ENCODE results near the gene CD3E.

Gene CD3E

DNA sequence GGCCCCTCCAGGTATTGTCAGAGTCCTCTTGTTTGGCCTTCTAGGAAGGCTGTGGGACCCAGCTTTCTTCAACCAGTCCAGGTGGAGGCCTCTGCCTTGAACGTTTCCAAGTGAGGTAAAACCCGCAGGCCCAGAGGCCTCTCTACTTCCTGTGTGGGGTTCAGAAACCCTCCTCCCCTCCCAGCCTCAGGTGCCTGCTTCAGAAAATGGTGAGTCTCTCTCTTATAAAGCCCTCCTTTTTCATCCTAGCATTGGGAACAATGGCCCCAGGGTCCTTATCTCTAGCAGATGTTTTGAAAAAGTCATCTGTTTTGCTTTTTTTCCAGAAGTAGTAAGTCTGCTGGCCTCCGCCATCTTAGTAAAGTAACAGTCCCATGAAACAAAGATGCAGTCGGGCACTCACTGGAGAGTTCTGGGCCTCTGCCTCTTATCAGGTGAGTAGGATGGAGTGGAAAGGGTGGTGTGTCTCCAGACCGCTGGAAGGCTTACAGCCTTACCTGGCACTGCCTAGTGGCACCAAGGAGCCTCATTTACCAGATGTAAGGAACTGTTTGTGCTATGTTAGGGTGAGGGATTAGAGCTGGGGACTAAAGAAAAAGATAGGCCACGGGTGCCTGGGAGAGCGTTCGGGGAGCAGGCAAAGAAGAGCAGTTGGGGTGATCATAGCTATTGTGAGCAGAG, at the start of gene CD3E:
Gene CD3E (plus strand): TSS at position 163 of the 681 bp plus-strand sequence. CDS start 223 bp downstream, at position 386.
- no peak for DNase-seq (ENCODE audit: low spot score)

GRCh38 chr11:118258410-118258809, 46.1 kb upstream of the CD3E start:
- DNase-seq (ENCODE audit: low spot score) = peak; percentile 46

DNA sequence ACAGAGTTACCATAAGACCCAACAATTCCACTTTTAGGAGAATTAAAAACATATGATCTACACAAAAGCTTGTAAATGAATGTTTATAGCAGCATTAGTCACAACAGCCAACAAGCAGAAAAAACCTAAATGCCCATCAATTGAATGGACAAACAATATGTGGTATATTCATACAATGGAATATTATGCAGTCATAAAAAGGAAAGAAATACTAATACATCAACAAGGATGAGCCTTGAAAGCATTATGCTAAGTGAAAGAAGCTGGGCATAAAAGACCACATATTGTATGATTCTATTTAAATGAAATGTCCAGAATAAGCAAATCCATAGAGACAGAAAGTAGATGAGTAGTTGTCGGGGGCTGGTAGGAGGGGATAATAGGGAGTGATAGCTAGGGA, 45.4 kb upstream of the CD3E start:
- DNase-seq (ENCODE audit: low spot score) = no peak

- no peak for DNase-seq (ENCODE audit: low spot score)
Measured at GRCh38 chr11:118260353-118260752, 44.2 kb upstream of the CD3E start.

DNA sequence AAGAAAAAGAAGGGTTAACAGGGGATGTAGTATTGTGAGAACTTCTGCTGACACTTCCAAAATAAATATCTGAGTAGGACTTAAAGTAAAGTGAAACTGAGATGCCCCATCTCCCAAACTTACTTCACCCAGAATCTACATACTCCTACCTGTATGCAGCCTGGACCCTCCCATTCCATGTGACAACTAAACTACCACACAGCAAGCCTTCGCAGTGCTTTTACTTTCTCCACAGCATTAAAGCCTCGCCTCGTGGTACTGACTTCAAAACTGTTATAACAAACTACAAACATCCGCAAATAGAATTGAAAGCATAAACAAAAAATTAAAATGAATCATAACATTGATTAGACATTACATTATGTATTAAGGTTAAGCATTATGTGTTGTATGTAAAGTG, 41.4 kb upstream of the CD3E start:
- DNase-seq (ENCODE audit: low spot score) = no peak

- no peak for DNase-seq (ENCODE audit: low spot score)
Measured at GRCh38 chr11:118263695-118264568, 40.6 kb upstream of the CD3E start, which contains the start of gene MPZL2. MPZL2 (minus strand) TSS chr11:118264297; CDS start chr11:118264153, 144 bp downstream.

DNA sequence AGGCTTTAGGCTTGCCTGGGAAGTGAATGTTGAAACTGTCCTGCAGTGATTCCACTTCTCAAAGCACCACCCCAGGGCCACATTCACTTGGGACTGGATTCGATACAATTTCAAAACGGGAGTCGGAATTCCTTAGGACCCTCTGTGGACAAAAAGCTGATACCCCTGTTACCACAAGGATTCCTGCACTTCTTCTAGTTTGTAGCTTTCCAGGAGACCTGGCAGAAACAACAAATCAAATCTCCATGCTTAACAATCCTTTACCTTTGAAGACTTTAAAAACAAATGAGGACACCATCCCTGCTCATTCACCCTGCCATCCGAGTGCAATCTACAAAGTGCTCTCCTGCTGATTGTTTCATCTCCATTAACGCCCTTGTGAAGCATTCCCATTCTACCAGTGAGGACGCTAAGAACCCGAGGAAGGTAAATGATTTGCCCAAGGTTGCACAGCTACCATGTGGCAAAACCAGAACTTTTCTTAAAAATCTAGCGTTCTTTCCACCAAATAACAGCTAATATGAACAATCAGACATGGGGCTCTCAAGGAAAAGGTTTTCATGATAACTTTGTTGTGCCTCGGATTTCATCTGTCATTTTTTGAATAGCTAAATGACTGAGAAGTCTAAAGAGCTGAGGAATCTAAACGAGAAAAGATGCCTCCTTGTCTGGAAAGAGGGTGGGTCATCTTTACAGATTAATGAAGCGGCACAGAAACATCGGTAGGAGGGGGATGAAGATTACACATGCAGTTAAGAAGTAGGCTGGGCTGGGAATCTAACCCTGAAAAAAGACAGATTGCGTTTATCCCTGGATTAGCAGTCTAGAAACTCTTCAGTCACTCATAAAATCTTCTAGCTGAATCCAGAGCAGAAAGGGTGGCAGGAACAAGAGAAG, 39.7 kb upstream of the CD3E start:
- no peak for DNase-seq (ENCODE audit: low spot score)

DNA sequence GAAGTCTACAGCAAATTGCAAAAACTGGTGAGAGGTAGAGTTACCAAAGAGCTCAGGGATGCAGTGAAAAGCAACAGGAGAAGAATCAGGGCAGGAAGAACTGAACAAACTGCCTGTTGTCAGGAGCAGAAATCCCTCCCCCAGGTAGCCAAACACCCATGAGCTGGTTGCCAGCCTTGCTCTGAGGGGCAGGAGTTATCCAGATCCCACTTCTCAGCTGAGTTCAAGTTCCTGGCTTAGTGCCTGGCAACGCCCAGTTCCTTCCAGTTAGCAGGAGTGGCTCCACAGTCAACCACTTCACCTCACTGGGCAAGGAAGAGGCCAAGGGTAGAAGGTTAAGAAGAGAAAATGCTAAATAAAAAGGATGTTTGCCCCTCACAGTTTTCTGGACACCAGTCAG, 38.6 kb upstream of the CD3E start:
- no peak for DNase-seq (ENCODE audit: low spot score)

- DNase-seq (ENCODE audit: low spot score) = no peak
Measured at GRCh38 chr11:118267486-118267885, 37.0 kb upstream of the CD3E start.

DNA sequence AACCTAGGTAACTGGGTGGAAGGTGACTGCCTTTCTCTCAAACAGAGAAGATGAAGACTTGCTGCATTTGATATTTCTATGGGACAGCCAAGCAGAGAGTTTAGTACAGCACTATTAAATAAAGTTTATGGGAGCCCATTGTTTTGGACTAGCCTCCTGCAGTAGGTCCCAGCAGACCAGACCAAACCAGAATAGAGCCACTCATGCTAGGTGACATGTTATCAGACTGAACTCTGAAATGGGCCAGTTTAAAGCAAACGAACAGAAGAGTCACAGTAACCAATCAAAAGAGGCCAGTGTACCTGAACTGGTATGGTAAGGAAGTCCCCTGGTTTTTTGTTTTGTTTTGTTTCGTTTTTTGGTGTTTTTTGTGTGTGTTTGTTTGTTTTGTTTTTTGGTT, 32.5 kb upstream of the CD3E start:
- no peak for DNase-seq (ENCODE audit: low spot score)

GRCh38 chr11:118274186-118274585, 30.3 kb upstream of the CD3E start:
- no peak for DNase-seq (ENCODE audit: low spot score)

GRCh38 chr11:118275176-118275575, 29.4 kb upstream of the CD3E start:
- no peak for DNase-seq (ENCODE audit: low spot score)

GRCh38 chr11:118276422-118276821, 28.1 kb upstream of the CD3E start:
- no peak for DNase-seq (ENCODE audit: low spot score)

DNA sequence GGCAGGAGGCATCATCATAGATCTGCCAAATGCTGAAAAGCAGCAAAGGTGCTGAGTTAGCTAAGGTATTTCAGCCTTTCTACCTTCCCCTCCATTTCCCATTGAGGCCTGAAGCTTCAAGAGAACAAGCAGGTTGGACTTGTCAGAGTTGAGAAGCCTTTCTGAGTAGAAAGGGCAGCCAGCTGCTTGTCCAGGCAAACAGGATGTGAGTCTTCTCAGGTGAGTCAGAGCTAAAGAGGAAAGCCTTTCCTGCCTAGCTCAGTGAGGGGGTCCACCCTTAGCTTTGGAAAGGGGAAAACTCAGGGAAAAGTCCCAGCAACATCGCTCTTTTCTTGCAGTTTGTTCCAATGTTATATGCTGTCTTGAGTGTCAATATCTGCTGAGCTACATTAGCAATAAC, 27.2 kb upstream of the CD3E start:
- peak; percentile 84 for DNase-seq (ENCODE audit: low spot score)

- DNase-seq (ENCODE audit: low spot score) = no peak
Measured at GRCh38 chr11:118281284-118281683, 23.2 kb upstream of the CD3E start.

DNA sequence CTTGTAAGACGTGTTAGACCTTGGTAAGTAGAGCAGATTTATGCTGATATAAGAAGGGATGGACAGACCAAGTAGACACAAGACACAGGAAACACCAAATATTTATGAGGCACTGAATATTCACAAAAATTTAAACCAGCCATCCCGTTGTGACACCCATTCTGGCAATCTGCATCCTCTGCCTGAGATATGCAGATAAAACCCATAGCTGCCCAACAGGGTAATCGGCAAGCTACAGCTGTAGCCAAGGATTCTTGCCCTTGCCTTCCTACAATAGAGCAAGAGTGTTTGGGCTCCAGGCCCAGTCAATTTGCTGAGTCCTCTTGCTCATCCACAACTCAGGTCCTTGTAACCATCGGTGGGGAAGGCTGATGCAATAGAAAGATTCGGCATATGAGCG, 21.9 kb upstream of the CD3E start:
- no peak for DNase-seq (ENCODE audit: low spot score)

GRCh38 chr11:118283037-118283636, 21.4 kb upstream of the CD3E start:
- no peak for DNase-seq (ENCODE audit: low spot score)

DNA sequence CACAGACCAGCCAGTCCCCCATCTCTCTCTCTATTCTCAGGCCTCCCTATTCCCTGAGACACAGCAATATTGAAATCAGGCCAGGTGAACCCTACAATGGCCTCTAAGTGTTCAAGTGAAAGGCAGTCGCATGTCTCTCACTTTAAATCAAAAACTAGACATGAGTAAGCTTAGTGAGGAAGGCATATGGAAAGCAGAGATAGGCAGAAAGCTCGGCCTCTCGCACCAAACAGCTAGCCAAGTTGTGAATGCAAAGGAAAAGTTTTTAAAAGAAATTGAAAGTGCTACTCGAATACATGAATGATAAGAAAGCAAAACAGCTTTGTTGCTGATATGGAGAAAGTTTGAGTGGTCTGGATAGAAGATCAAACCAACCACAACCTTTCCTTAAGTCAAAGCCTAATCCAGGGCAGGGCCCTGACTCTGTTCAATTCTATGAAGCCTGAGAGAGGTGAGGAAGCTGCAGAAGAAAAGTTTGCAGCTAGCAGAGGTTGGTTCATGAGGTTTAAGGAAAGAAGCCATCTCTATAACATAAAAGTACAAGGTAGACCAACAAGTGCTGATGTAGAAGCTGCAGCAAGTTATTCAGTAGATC, 20.7 kb upstream of the CD3E start:
- DNase-seq (ENCODE audit: low spot score) = no peak

- DNase-seq (ENCODE audit: low spot score) = no peak
Measured at GRCh38 chr11:118286545-118286944, 18.0 kb upstream of the CD3E start.

DNA sequence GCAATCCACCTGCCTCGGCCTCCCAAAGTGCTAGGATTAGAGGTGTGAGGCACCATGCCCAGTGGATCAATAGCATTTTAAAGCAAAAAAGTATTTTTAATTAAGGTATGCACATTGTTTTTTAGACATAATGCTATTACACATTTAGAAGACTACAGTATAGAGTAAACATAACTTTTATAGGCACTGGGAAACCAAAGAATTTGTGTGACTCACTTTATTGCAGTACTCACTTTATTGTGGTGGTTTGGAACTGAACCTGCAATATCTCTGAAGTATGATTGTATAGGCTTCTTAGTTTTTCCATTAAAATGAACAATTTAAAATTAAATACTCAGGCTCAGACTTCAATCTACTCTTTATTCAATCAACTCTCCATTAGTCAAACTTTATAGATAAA, 17.5 kb upstream of the CD3E start:
- peak; percentile 9 for DNase-seq (ENCODE audit: low spot score)

GRCh38 chr11:118289401-118289800, 15.1 kb upstream of the CD3E start:
- DNase-seq (ENCODE audit: low spot score) = no peak

Data from RKO (cell line).